A549 (cell line): ENCODE data around the gene UNCX. TPM values are rescaled to one million over a fixed set of nuclear protein-coding genes. Genes with fewer than 3 reads are reported as not detected.

ENCODE experiments used
- ATAC-seq, 2 experiments: fragments of 200-7000 bp in 1 of 2; fragments of >200 bp in 1 of 2; cut with Nextera tagmentation in 1 of 2; cut with Tn5 transposase in 1 of 2; 3 replicates each; pipeline versions ENCODE4 v1.8.0 to v1.9.1; 2018 to 2020; ENCODE audit warnings: mild to moderate bottlenecking in 1 of 2, moderate library complexity in 1 of 2
- CTCF ChIA-PET: fragments of 300-600 bp; sonication (Branson Sonifier 250); formaldehyde crosslinking; extraction: SDS; loops from one replicate; lab custom pipeline; 2021; ENCODE audit warnings: antibody characterized with exemption, inconsistent platforms; lab: Yijun Ruan, JAX
- POLR2A ChIA-PET: fragments of 350-600 bp; formaldehyde crosslinking; extraction: SDS; loops from one replicate; lab custom pipeline; 2021; ENCODE audit warnings: antibody characterized with exemption, inconsistent platforms; lab: Yijun Ruan, JAX
- DNase-seq, 2 experiments: peaks; one replicate each; pipeline versions ENCODE4 v3.0.0 to v3.0.0-alpha.2; 2011 to 2016; ENCODE audit warnings: low read depth in 1 of 2, low spot score in 1 of 2
- FAIRE-seq: peaks from 2 replicates; lab custom pipeline; 2011; peaks lifted over from hg19 to GRCh38; lab: Jason Lieb, UNC
- H3K27ac ChIP-seq, 2 experiments: fragments of >200 bp; sonication (Bioruptor Twin); formaldehyde crosslinking; 3 replicates each; pipeline ENCODE4 v1.5.1; 2016 to 2017
- H3K4me1 ChIP-seq: fragments of >200 bp; sonication (Bioruptor Twin); formaldehyde crosslinking; 3 replicates; pipeline ENCODE4 v1.6.1; 2016
- H3K4me2 ChIP-seq: fragments of >200 bp; sonication (Bioruptor Twin); formaldehyde crosslinking; 3 replicates; pipeline ENCODE4 v1.6.1; 2016
- H3K4me3 ChIP-seq: fragments of >200 bp; sonication (Bioruptor Twin); formaldehyde crosslinking; 3 replicates; pipeline ENCODE4 v1.5.1; 2016
- H3K9me3 ChIP-seq: fragments of >200 bp; sonication (Bioruptor Twin); formaldehyde crosslinking; 3 replicates; pipeline ENCODE4 v1.6.1; 2016
- BHLHE40 ChIP-seq: IDR thresholded peaks from 2 replicates; pipeline ENCODE4 v1.6.1; 2012; ENCODE audit warnings: low read depth, low read length, inconsistent platforms
- CBX8 ChIP-seq: fragments of 200-600 bp; sonication (generic); IDR thresholded peaks from 2 replicates; pipeline ENCODE4 v1.6.1; 2016
- CHD2 ChIP-seq: fragments of 150-350 bp; IDR thresholded peaks from 2 replicates; pipeline ENCODE4 v1.6.1; 2014; ENCODE audit warnings: low read length; ENCODE audit not compliant: partially characterized antibody
- EHF ChIP-seq: fragments of 250-450 bp; sonication (Bioruptor Pico); IDR thresholded peaks from 2 replicates; pipeline ENCODE4 v1.5.0; 2020; ENCODE audit warnings: mild to moderate bottlenecking
- EHMT2 ChIP-seq: fragments of 200-600 bp; sonication (generic); IDR thresholded peaks from 2 replicates; pipeline ENCODE4 v1.6.1; 2016; ENCODE audit warnings: antibody characterized with exemption, low read depth, mild to moderate bottlenecking, moderate library complexity
- FOSB ChIP-seq: fragments of 250-450 bp; sonication (Bioruptor Pico); IDR thresholded peaks from 2 replicates; pipeline ENCODE4 v1.5.0; 2020; ENCODE audit warnings: mild to moderate bottlenecking, moderate library complexity
- FOSL2 ChIP-seq, 2 experiments: fragments of 450-650 bp in 1 of 2; fragments of >200 bp in 1 of 2; sonication (Bioruptor Twin) in 1 of 2; formaldehyde crosslinking; IDR thresholded peaks; 2 replicates each; pipeline versions ENCODE4 v1.5.0 to v1.6.1; 2016 to 2020; ENCODE audit warnings: mild to moderate bottlenecking in 1 of 2, moderate library complexity in 1 of 2
- FOXS1 ChIP-seq: fragments of 250-450 bp; sonication (Bioruptor Pico); IDR thresholded peaks from 2 replicates; pipeline ENCODE4 v1.5.0; 2020; ENCODE audit warnings: mild to moderate bottlenecking, moderate library complexity
- HEYL ChIP-seq: fragments of 250-450 bp; sonication (Bioruptor Pico); IDR thresholded peaks from 2 replicates; pipeline ENCODE4 v1.8.0; 2021; ENCODE audit warnings: mild to moderate bottlenecking, moderate library complexity
- HOXA7 ChIP-seq: fragments of 250-450 bp; sonication (Bioruptor Pico); IDR thresholded peaks from 2 replicates; pipeline ENCODE4 v1.5.0; 2020; ENCODE audit warnings: mild to moderate bottlenecking, moderate library complexity
- HOXB13 ChIP-seq: fragments of 250-450 bp; sonication (Bioruptor Pico); IDR thresholded peaks from 2 replicates; pipeline ENCODE4 v1.5.0; 2020; ENCODE audit warnings: low read depth, mild to moderate bottlenecking, moderate library complexity
- HOXB5 ChIP-seq: fragments of 250-450 bp; sonication (Bioruptor Pico); IDR thresholded peaks from 2 replicates; pipeline ENCODE4 v1.5.0; 2020; ENCODE audit warnings: mild to moderate bottlenecking, moderate library complexity
- JUN ChIP-seq, 2 experiments: fragments of >200 bp; sonication (Bioruptor Twin); formaldehyde crosslinking; IDR thresholded peaks; 2 replicates in 1 of 2; 3 replicates in 1 of 2; pipeline ENCODE4 v1.6.1; 2016 to 2017
- KDM1A ChIP-seq: fragments of 200-600 bp; sonication (generic); IDR thresholded peaks from 2 replicates; pipeline ENCODE4 v1.6.1; 2016; ENCODE audit warnings: low read depth, mild to moderate bottlenecking
- KDM5A ChIP-seq: fragments of 200-600 bp; sonication (generic); IDR thresholded peaks from 2 replicates; pipeline ENCODE4 v1.6.1; 2016; ENCODE audit warnings: antibody characterized with exemption, mild to moderate bottlenecking
- MAZ ChIP-seq: fragments of 150-350 bp; IDR thresholded peaks from 2 replicates; pipeline ENCODE4 v1.6.1; 2014; ENCODE audit warnings: antibody characterized with exemption, low read depth, low read length, borderline replicate concordance
- MYC ChIP-seq: IDR thresholded peaks from 2 replicates; pipeline ENCODE4 v1.6.1; 2012; ENCODE audit warnings: mild to moderate bottlenecking, inconsistent platforms, low read length, improper control_type of control experiment, borderline replicate concordance
- NR3C1 ChIP-seq: fragments of >200 bp; sonication (Bioruptor Twin); formaldehyde crosslinking; IDR thresholded peaks from 3 replicates; pipeline ENCODE4 v1.6.1; 2017
- PHF8 ChIP-seq: fragments of 200-600 bp; sonication (generic); IDR thresholded peaks from 2 replicates; pipeline ENCODE4 v1.6.1; 2016; ENCODE audit warnings: low read depth, mild to moderate bottlenecking, antibody characterized with exemption, moderate library complexity, borderline replicate concordance
- POLR2A ChIP-seq: IDR thresholded peaks from 2 replicates; pipeline ENCODE4 v1.6.1; 2012; ENCODE audit warnings: mild to moderate bottlenecking, low read length
- POLR2AphosphoS2 ChIP-seq: conservative IDR thresholded peaks from 2 replicates; pipeline ENCODE4 v1.6.1; 2012; ENCODE audit warnings: low read length, improper control_type of control experiment, inconsistent platforms
- RARB ChIP-seq: fragments of 250-450 bp; sonication (Bioruptor Pico); IDR thresholded peaks from 2 replicates; pipeline ENCODE4 v1.8.0; 2021; ENCODE audit warnings: mild to moderate bottlenecking, moderate library complexity
- REST ChIP-seq: fragments of 200-600 bp; sonication (generic); IDR thresholded peaks from 2 replicates; pipeline ENCODE4 v1.6.1; 2016; ENCODE audit warnings: antibody characterized with exemption, mild to moderate bottlenecking, moderate library complexity
- RNF2 ChIP-seq: fragments of 200-600 bp; sonication (generic); IDR thresholded peaks from 2 replicates; pipeline ENCODE4 v1.6.1; 2016; ENCODE audit warnings: low read depth, mild to moderate bottlenecking, antibody characterized with exemption, moderate library complexity, borderline replicate concordance
- TFCP2L1 ChIP-seq: fragments of 250-450 bp; sonication (Bioruptor Pico); IDR thresholded peaks from 2 replicates; pipeline ENCODE4 v1.5.0; 2021; ENCODE audit warnings: mild to moderate bottlenecking
- ZNF302 ChIP-seq: fragments of 250-450 bp; sonication (Bioruptor Pico); IDR thresholded peaks from 2 replicates; pipeline ENCODE4 v1.9.0; 2021; ENCODE audit warnings: inconsistent platforms, mild to moderate bottlenecking, moderate library complexity
- WGBS: methylation state at CpG from one replicate; pipeline ENCODE4 v1.1.6; 2017; ENCODE audit errors: missing lambda C conversion rate; 5-methylcytosine and 5-hydroxymethylcytosine counted together
- polyA plus RNA-seq, 4 experiments: library from polyadenylated mRNA; depleted of rRNA in 3 of 4; stranded (reverse); fragments of >200 nt; fragmentation: RNase III in 1 of 4; extraction: RNeasy Plus Mini Kit Qiagen cat#74134 plus additional on column Dnase treatment in 1 of 4; gene quantifications; 2 replicates in 3 of 4; 3 replicates in 1 of 4; pipeline ENCODE4 v1.2.3, GENCODE V29; 2011 to 2017
- TF ChIP-seq, protein P1 (sequence below): fragments of 150-350 bp; IDR thresholded peaks from 2 replicates; pipeline ENCODE4 v1.6.1; 2014; ENCODE audit warnings: low read depth, mild to moderate bottlenecking, low read length

Gene UNCX
- polyA plus RNA-seq, 2 of the 4 experiments (the other 2 are of a cell fraction), result not detected

- TF ChIP-seq MAZ (no peak), JUN (IDR thresholded peaks at IDR 0.05) (no peak), HOXA7 (CRISPR knock-in tag) (no peak), CHD2 (no peak), FOXS1 (CRISPR knock-in tag) (no peak)
- TF ChIP-seq, all 56 proteins: peak for 0
These were observed 23.9 kb downstream of the UNCX start (continued) for GRCh38 chr7:1256621-1257020.

DNA sequence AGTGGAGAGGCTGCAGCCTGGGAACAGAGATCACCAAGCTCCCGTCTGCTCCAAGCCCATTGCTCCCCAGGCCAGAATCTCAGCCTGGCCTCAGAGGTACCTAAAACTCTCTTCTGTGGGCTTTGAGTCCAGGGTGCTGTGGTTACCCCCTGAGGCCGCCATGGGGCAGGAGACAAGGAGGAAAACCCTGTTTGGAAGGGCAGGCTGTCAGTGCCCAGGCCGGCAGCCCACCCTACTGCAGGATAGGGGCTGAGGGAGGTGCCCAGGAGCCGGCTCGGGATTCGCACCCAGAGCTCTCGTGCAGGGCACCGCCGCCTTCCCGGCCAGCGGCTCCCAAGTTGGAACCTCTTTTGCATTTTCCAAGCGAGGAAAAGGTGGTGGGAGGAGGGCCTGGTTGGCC, 24.5 kb downstream of the UNCX start:
- Histone ChIP-seq H3K4me3 (no peak overlapping the region), H3K9me3 (no peaks in the 10 kb centered on the region), H3K27ac (no peak overlapping the region), H3K4me2 (no peak overlapping the region), H3K4me1 (no peaks in the 10 kb centered on the region)
- 52% methylated on average over 12 of the region's 12 CpGs for WGBS
- no peak for DNase-seq
- TF ChIP-seq EHF (no peak), TFCP2L1 (CRISPR knock-in tag) (no peak), KDM1A (no peak), HEYL (CRISPR knock-in tag) (no peak), HOXB13 (CRISPR knock-in tag) (no peak), POLR2A (no peak), KDM5A (no peak)
- TF ChIP-seq, protein P1, sequence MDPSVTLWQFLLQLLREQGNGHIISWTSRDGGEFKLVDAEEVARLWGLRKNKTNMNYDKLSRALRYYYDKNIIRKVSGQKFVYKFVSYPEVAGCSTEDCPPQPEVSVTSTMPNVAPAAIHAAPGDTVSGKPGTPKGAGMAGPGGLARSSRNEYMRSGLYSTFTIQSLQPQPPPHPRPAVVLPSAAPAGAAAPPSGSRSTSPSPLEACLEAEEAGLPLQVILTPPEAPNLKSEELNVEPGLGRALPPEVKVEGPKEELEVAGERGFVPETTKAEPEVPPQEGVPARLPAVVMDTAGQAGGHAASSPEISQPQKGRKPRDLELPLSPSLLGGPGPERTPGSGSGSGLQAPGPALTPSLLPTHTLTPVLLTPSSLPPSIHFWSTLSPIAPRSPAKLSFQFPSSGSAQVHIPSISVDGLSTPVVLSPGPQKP, result no peak
- ATAC-seq, result peak in 1 of 2 experiments; percentile 28; a peak in 3 of 6 replicates
- ChIA-PET CTCF (interaction anchor here (0.5 to 1.5 kb wide), 4 partner anchors 18 to 107 kb away, joined by 3 to 5 read pairs (median 4); no protein-coding TSS in a partner anchor), POLR2A (no interaction called here)
- no peak for FAIRE-seq

- CTCF ChIA-PET, result interaction anchor here (1.0 to 1.5 kb wide), 2 partner anchors 32 to 64 kb away, joined by 3 to 5 read pairs; no protein-coding TSS in a partner anchor
- FAIRE-seq, result no peak
- Histone ChIP-seq H3K4me1 (no peaks in the 10 kb centered on the region), H3K4me3 (no peak overlapping the region), H3K27ac (no peak overlapping the region), H3K9me3 (no peaks in the 10 kb centered on the region), H3K4me2 (no peak overlapping the region)
- DNase-seq, result no peak
- WGBS, result 35% methylated on average over 9 of the region's 13 CpGs
- TF ChIP-seq CBX8 (no peak), BHLHE40 (no peak), RNF2 (no peak), MYC (no peak), RARB (CRISPR knock-in tag) (no peak), FOSL2 (IDR thresholded peaks at IDR 0.05) (no peak), FOSL2 (CRISPR knock-in tag; IDR thresholded peaks at IDR 0.05) (no peak)
- no peak for ATAC-seq
- POLR2A ChIA-PET, result no interaction called here
These were observed 25.2 kb downstream of the UNCX start for GRCh38 chr7:1257863-1258262.

- CTCF ChIA-PET, result no interaction called here
These were observed 27.1 kb downstream of the UNCX start for GRCh38 chr7:1259621-1260243.

More at GRCh38 chr7:1259621-1260243, 27.1 kb downstream of the UNCX start:
- POLR2A ChIA-PET, result no interaction called here
- Histone ChIP-seq H3K4me2 (no peak overlapping the region), H3K4me1 (no peaks in the 10 kb centered on the region), H3K4me3 (no peak overlapping the region), H3K9me3 (no peaks in the 10 kb centered on the region), H3K27ac (no peak overlapping the region)
- DNase-seq (no peak), FAIRE-seq (no peak), ATAC-seq (no peak; a peak in 1 of 6 replicates)
- WGBS, result 33% methylated on average over 7 of the region's 21 CpGs
- TF ChIP-seq KDM5A (no peak), ZNF302 (CRISPR knock-in tag) (no peak), BHLHE40 (no peak), HOXB5 (CRISPR knock-in tag) (no peak), POLR2A (no peak), PHF8 (no peak), FOSB (CRISPR knock-in tag) (no peak), REST (no peak), JUN (IDR thresholded peaks at IDR 0.05) (no peak), EHMT2 (no peak), NR3C1 (no peak), POLR2AphosphoS2 (no peak)
- TF ChIP-seq, protein P1, result no peak
